M059J (cell line): ENCODE results near the gene AKAP12. TPM values are rescaled to one million over a fixed set of nuclear protein-coding genes. Genes with fewer than 3 reads are reported as not detected.

Experiments
- DNase-seq: peaks from one replicate; pipeline ENCODE4 v3.0.0-alpha.2; 2012; ENCODE audit warnings: low read depth
- total RNA-seq: library from RNA; depleted of rRNA; stranded (reverse); fragments of >200 nt; shearing (Covaris generic); gene quantifications from 2 replicates; pipeline ENCODE4 v1.2.3, GENCODE V29; 2014; rRNA removed

Gene AKAP12
- 28.4 and 43.1 TPM in 2 replicates for total RNA-seq

GRCh38 chr6:151239603-151240035 is at the start of gene AKAP12:
AKAP12 (plus strand) TSS chr6:151239967; CDS start chr6:151240563, 596 bp downstream.
- no peak for DNase-seq

GRCh38 chr6:151191527-151191926 is 48.2 kb upstream of the AKAP12 start:
- no peak for DNase-seq

- DNase-seq = no peak
Measured at GRCh38 chr6:151196555-151196954, 43.2 kb upstream of the AKAP12 start.

- no peak for DNase-seq
Measured at GRCh38 chr6:151197556-151197955, 42.2 kb upstream of the AKAP12 start.

GRCh38 chr6:151199991-151200390 is 39.8 kb upstream of the AKAP12 start:
- DNase-seq = no peak

GRCh38 chr6:151205721-151206600 is 33.8 kb upstream of the AKAP12 start:
- DNase-seq = no peak

GRCh38 chr6:151207674-151208073 is 32.1 kb upstream of the AKAP12 start:
- no peak for DNase-seq

GRCh38 chr6:151209071-151209831 is 30.5 kb upstream of the AKAP12 start:
- DNase-seq = peak; percentile 62

GRCh38 chr6:151211075-151211474 is 28.7 kb upstream of the AKAP12 start:
- DNase-seq = no peak

GRCh38 chr6:151213352-151213751 is 26.4 kb upstream of the AKAP12 start:
- DNase-seq = no peak

- DNase-seq = no peak
Measured at GRCh38 chr6:151215999-151216398, 23.8 kb upstream of the AKAP12 start.

- DNase-seq = no peak
Measured at GRCh38 chr6:151216804-151217203, 23.0 kb upstream of the AKAP12 start.

- no peak for DNase-seq
Measured at GRCh38 chr6:151219192-151219591, 20.6 kb upstream of the AKAP12 start.

GRCh38 chr6:151224076-151224475 is 15.7 kb upstream of the AKAP12 start:
- DNase-seq = no peak

GRCh38 chr6:151225919-151226318 is 13.8 kb upstream of the AKAP12 start:
- no peak for DNase-seq

GRCh38 chr6:151228788-151229400 is 10.9 kb upstream of the AKAP12 start:
- no peak for DNase-seq

- no peak for DNase-seq
Measured at GRCh38 chr6:151229401-151230276, 10.1 kb upstream of the AKAP12 start.

- DNase-seq = no peak
Measured at GRCh38 chr6:151230277-151230577, 9.5 kb upstream of the AKAP12 start.

- no peak for DNase-seq
Measured at GRCh38 chr6:151232899-151233298, 6.9 kb upstream of the AKAP12 start.

- DNase-seq = no peak
Measured at GRCh38 chr6:151233731-151234130, 6.0 kb upstream of the AKAP12 start.

- no peak for DNase-seq
Measured at GRCh38 chr6:151236668-151237401, 2.9 kb upstream of the AKAP12 start.
